HG02981 (cell line): ENCODE results near the gene ASB10.

ENCODE experiments used
- ATAC-seq: cut with Tn5 transposase; IDR thresholded peaks from one replicate; pipeline ENCODE4 v1.9.1; 2021; ENCODE audit warnings: mild to moderate bottlenecking, moderate library complexity; ENCODE audit not compliant: unreplicated experiment

The ASB10 gene

GRCh38 chr7:151189038-151189437, 2.0 kb upstream of the ASB10 start:
- ATAC-seq: no peak

DNA sequence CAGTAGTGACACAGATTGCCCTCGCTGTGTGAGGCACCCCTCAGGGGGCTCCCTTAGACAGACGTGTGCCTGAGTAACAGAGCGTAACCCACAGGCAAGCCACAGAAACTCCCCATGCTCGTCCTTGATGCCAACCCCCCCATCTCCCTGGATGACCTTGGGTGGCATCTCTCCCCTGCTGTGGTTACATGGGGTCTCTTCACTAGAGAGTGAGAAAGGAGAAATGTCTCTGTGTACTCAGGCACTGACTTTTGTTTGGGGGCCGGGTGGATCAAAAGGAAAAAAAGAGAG, 1.1 kb upstream of the ASB10 start:
- no peak for ATAC-seq

DNA sequence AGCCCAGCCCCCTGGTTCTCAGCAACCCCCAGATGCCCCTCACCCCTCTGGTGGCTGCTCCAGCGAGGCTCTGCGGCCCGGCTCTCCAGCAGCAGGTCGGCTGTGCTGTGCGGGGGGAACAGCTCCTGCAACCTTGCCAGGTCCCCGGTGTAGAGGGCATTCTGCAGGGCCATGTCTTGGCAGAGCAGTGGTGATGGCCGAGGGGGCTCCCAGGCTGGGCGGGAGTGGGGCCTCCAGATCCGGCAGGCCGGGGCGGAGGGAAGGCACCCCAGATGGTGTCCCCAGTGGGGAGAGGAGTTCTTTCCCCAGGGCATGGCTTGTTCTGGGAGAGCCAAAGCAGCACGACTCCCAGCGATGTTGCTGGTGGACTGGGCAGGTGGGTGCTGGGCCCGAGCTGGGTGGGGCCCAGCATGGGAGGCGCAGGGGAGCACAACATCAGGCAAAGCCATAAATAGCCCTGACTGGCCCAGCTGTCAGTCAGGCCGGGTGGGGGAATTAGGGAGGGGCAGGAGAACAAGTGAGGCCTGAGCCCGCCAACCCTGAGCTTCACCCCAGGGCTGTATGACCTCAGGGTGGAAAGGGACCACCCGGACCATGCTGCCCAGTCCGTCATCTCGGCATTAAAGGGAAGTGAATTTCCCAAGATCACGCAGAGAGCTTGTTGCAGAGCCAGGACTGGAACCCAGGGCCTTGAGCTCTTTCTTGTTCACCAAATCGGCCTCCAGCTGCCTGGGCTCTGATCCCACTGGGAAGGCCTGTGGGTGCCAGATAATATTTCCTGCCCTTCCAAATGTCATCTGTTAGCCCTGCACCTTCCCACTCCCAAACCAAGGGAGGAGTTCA, 580 bp upstream of the ASB10 start:
- ATAC-seq: no peak

GRCh38 chr7:151185762-151186639, 1.0 kb downstream of the ASB10 start:
- no peak for ATAC-seq

DNA sequence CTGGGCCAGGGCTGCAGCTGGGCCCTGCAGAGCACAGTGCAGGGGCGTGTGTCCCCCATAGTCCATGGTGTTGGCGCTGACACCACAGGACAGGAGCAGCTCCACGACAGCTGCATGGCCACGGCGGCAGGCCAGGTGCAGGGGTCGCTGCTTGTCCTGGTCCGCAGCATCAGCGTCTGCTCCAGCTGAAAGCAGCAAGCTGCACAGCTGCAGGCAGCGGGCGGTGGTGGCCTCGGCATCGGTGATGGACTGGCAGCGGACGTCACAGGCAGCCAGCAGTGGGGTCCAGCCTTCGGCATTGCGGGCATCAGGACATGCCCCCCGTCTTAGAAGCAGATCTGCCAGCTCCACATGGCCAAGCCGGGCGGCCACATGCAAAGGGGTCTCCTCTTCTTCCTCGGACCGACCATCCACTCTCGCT, 6.0 kb downstream of the ASB10 start:
- no peak for ATAC-seq

- ATAC-seq: no peak
These were observed 7.1 kb downstream of the ASB10 start for GRCh38 chr7:151179946-151180345.

DNA sequence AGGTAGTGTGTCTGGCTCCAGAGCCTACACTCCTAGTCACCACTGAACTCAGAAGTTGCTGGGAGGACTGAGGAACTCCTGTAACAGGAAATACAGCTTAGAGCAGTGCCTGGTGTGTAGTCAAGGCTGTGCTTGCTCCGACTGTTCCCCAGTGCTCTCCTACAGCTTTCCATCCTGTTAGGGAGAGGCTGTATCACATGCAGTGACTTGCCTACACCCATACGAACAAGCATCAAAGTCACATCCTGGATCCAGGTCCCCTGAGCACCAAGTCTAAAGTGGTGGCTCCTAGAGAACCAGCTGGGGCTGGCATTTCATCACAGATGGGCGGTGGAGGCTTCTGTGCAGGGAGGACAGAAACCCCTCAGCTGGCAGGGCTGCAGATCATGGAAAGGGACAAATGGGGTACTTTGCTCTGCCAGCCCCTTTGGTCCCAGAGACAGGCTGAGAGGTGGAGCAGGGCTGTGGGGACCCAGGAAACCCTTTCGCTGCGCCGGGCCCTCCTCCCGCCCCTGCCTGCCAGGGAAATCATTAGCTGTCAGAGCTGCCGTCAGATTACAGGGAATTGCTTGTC, 7.7 kb downstream of the ASB10 start:
- ATAC-seq: no peak

DNA sequence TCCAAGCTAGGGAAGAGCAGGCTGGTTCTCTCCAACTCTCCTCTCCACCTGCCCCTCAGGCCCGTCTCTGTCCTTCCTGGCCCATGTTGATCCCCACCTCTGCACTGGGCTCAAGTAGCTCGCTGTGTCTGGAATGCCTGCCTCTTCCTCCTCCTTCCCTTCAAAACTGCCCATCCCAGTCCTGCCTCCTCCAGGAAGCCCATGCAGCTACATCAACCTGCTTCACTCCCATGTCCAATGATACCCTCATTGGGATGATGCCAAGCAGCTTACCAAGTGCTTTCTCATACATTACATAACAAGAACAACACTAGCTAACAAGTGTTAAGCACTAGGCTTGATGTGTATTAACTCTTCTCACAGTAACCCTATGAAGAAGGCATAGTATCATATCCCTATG, 8.2 kb downstream of the ASB10 start:
- ATAC-seq: no peak

- ATAC-seq: no peak
These were observed 8.8 kb downstream of the ASB10 start for GRCh38 chr7:151178236-151178635.

DNA sequence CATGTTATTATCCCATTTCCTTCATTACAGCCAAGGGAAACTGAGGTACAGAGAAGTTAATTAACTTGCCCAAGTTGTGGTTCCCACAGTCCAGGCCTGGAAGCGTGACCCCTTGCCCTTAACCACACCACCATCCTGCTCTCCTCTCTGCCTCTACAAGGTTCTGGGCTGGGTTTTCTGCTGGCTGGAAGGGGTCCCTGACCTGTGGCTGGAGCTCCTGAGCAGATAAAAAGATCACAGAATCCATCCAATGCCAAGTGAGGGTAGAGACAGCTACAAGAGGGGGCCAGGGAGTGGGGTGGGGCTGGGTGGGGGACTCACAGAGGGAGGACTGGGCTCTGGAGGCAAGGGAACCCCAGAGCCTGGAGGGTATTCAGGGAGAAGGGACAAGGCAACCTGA, 9.7 kb downstream of the ASB10 start:
- no peak for ATAC-seq

- ATAC-seq: no peak
These were observed 10.6 kb downstream of the ASB10 start for GRCh38 chr7:151176401-151176800.

DNA sequence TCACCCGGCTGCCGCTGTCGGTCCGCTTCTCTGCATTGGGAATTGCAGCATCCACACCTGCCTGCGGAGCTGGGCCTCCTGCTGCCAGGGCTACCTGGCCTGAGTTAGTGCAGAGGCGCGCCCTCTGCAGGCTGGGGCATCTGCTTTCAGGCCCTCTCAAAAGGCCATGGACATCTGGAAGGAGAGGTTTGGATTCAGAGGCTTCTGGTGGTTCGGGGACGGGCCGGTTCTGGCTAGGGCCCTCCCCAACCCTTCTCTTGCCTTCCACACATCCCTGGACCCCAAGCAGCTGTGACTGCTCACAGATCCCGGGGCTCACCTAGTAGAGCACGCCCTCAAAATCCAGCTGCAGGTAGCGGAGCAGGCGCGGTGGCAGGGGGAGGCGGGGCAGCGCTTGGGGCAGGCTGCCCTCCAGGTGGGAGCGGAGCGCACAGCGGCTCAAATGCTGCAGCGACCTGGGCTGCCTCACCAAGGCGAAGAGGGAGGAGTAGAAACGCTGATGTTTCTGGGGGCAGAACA, 11.2 kb downstream of the ASB10 start:
- no peak for ATAC-seq

- no peak for ATAC-seq
These were observed 11.8 kb downstream of the ASB10 start for GRCh38 chr7:151175047-151175792.

DNA sequence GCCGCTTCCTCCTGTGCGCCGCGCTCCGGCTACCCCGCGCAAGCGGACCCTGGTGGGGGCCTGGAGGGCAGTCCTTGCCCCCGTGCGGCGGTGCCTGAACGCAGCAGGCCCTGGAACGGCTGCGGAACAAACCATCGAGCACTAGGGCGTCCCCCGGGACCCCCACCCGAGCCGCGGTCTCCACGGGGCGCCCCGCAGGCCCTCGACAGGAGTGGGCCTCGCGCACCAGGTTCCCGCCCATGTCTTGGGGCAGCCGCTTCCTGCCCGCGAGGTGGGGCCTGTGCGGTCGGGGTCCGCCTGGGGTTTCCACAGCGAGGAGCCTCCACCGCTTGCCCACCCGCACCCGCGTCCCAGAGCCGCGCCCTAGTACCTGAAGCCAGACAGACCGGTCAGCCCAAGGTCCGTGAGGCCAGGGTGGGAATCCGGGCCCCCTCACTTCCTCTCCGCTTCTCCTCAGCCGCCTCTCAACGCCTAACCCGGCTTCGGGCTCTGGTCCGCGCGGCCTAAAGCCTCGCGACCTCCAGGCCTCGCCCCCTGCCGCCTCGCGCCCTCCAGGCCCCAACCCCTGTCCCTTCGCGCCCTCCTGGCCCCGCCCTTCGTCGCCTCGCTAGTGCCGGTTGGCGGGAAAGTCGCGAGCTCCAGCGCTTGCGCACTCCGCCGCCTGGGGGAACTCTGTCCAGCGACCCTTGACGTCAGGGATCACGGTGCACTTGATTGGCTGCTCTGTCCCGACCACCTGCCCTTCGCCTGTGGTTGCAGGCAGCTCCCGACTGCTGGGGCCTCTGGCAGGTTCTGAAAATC, 12.6 kb downstream of the ASB10 start:
- no peak for ATAC-seq

GRCh38 chr7:151173386-151174245, 13.4 kb downstream of the ASB10 start:
- ATAC-seq: no peak

GRCh38 chr7:151172273-151173141, 14.5 kb downstream of the ASB10 start:
- peak; percentile 70 for ATAC-seq

- ATAC-seq: no peak
These were observed 18.3 kb downstream of the ASB10 start for GRCh38 chr7:151168787-151169162.
